IMR-90 (cell line): ENCODE results near the gene COL28A1. TPM values are rescaled to one million over a fixed set of nuclear protein-coding genes. Genes with fewer than 3 reads are reported as not detected.

ENCODE experiments used
- ATAC-seq: fragments of 200-7000 bp; cut with Tn5 transposase; 2 replicates; pipeline ENCODE4 v1.9.1; 2020; ENCODE audit warnings: low read depth, mild to moderate bottlenecking, moderate library complexity
- BruUV-seq: library from RNA; stranded (reverse); fragments of 400-500 nt; replicated peaks from 2 replicates; lab custom pipeline; 2021; lab: Mats Ljungman, UMichigan
- CTCF ChIA-PET: fragments of 300-600 bp; formaldehyde crosslinking; extraction: SDS; loops from one replicate; lab custom pipeline; 2021; ENCODE audit warnings: antibody characterized with exemption; lab: Yijun Ruan, JAX
- POLR2A ChIA-PET: fragments of 300-600 bp; sonication (Branson Sonifier 250); formaldehyde crosslinking; loops from one replicate; lab custom pipeline; 2022; ENCODE audit warnings: antibody characterized with exemption; ENCODE audit not compliant: unreplicated experiment; lab: Charles Lee
- DNase-seq: peaks from one replicate; pipeline ENCODE4 v3.0.0; 2013
- H2AFZ ChIP-seq: replicated peaks from 2 replicates; pipeline ENCODE3; 2013; ENCODE audit warnings: low read length, mild to moderate bottlenecking; ENCODE audit not compliant: poor library complexity
- H2AK5ac ChIP-seq: 2 replicates; pipeline ENCODE4 v1.6.1; 2013; ENCODE audit warnings: low read depth, low read length, inconsistent platforms
- H2AK9ac ChIP-seq: replicated peaks from 2 replicates; pipeline ENCODE3; 2013; ENCODE audit warnings: mild to moderate bottlenecking, low read depth, low read length, moderate library complexity; ENCODE audit not compliant: poor library complexity
- H2BK120ac ChIP-seq: 2 replicates; pipeline ENCODE4 v1.6.1; 2013; ENCODE audit warnings: low read depth, low read length, inconsistent platforms
- H2BK15ac ChIP-seq: 3 replicates; pipeline ENCODE4 v1.6.1; 2013; ENCODE audit warnings: low read depth, low read length, inconsistent platforms
- H2BK20ac ChIP-seq: 2 replicates; pipeline ENCODE4 v1.6.1; 2013; ENCODE audit warnings: low read depth, mild to moderate bottlenecking, inconsistent platforms, low read length, moderate library complexity
- H2BK5ac ChIP-seq: 2 replicates; pipeline ENCODE4 v1.6.1; 2013; ENCODE audit warnings: mild to moderate bottlenecking, low read depth, low read length, inconsistent platforms; ENCODE audit not compliant: poor library complexity, severe bottlenecking
- H3K14ac ChIP-seq: replicated peaks from 2 replicates; pipeline ENCODE4 v1.6.1; 2013; ENCODE audit warnings: low read depth, low read length, inconsistent platforms
- H3K18ac ChIP-seq: 2 replicates; pipeline ENCODE4 v1.6.1; 2013; ENCODE audit warnings: low read depth, low read length, control low read depth
- H3K23ac ChIP-seq: 2 replicates; pipeline ENCODE4 v1.6.1; 2013; ENCODE audit warnings: low read depth, low read length, inconsistent platforms
- H3K27ac ChIP-seq: 2 replicates; pipeline ENCODE4 v1.5.1; 2013; ENCODE audit warnings: mild to moderate bottlenecking, control low read depth, low read length; ENCODE audit not compliant: insufficient read depth
- H3K27me3 ChIP-seq: 2 replicates; pipeline ENCODE4 v1.6.1; 2013; ENCODE audit warnings: low read length; ENCODE audit not compliant: control insufficient read depth, insufficient read depth
- H3K36me3 ChIP-seq: 2 replicates; pipeline ENCODE4 v1.6.1; 2013; ENCODE audit warnings: low read length, mixed read lengths; ENCODE audit not compliant: control insufficient read depth, insufficient read depth
- H3K4ac ChIP-seq: 2 replicates; pipeline ENCODE4 v1.6.1; 2013; ENCODE audit warnings: low read depth, low read length, inconsistent platforms
- H3K4me1 ChIP-seq: 2 replicates; pipeline ENCODE4 v1.6.1; 2013; ENCODE audit warnings: low read length, mixed read lengths; ENCODE audit not compliant: control insufficient read depth, insufficient read depth
- H3K4me2 ChIP-seq: 2 replicates; pipeline ENCODE4 v1.6.1; 2013; ENCODE audit warnings: low read depth, mild to moderate bottlenecking, control low read depth, low read length, moderate library complexity
- H3K4me3 ChIP-seq: 2 replicates; pipeline ENCODE4 v1.5.1; 2013; ENCODE audit warnings: low read depth, mild to moderate bottlenecking, control low read depth, low read length, moderate library complexity; ENCODE audit not compliant: insufficient read depth
- H3K56ac ChIP-seq: 2 replicates; pipeline ENCODE4 v1.6.1; 2013; ENCODE audit warnings: low read length, inconsistent platforms; ENCODE audit not compliant: insufficient read depth; ENCODE audit errors: extremely low read depth
- H3K79me1 ChIP-seq, 2 experiments: 2 replicates each; pipeline ENCODE4 v1.6.1; 2013; ENCODE audit warnings: low read length in 2 of 2, inconsistent platforms in 1 of 2, low read depth in 1 of 2
- H3K9ac ChIP-seq: 2 replicates; pipeline ENCODE4 v1.6.1; 2013; ENCODE audit warnings: low read depth, low read length, control low read depth
- H3K9me1 ChIP-seq: 2 replicates; pipeline ENCODE4 v1.6.1; 2013; ENCODE audit warnings: low read length, inconsistent platforms; ENCODE audit not compliant: insufficient read depth
- H3K9me3 ChIP-seq: 2 replicates; pipeline ENCODE4 v1.6.1; 2013; ENCODE audit warnings: low read length; ENCODE audit not compliant: control insufficient read depth, insufficient read depth
- H4K20me1 ChIP-seq: 2 replicates; pipeline ENCODE4 v1.6.1; 2013; ENCODE audit warnings: low read length, inconsistent platforms; ENCODE audit not compliant: insufficient read depth
- H4K5ac ChIP-seq: 2 replicates; pipeline ENCODE4 v1.6.1; 2013; ENCODE audit warnings: mild to moderate bottlenecking, low read depth, low read length, control low read depth
- H4K8ac ChIP-seq, 2 experiments: 2 replicates each; pipeline ENCODE4 v1.6.1; 2013; ENCODE audit warnings: low read depth in 2 of 2, low read length in 2 of 2, control low read depth in 1 of 2, inconsistent platforms in 1 of 2
- H4K91ac ChIP-seq: 2 replicates; pipeline ENCODE4 v1.6.1; 2013; ENCODE audit warnings: low read depth, low read length, inconsistent platforms; ENCODE audit not compliant: insufficient read depth
- BHLHE40 ChIP-seq: fragments of 150-350 bp; IDR thresholded peaks from 2 replicates; pipeline ENCODE4 v1.6.1; 2016; ENCODE audit warnings: mild to moderate bottlenecking, low read depth, low read length
- CEBPB ChIP-seq: IDR thresholded peaks from 2 replicates; pipeline ENCODE4 v1.6.1; 2012; ENCODE audit warnings: low read depth, low read length, improper control_type of control experiment
- CHD1 ChIP-seq: IDR thresholded peaks from 2 replicates; pipeline ENCODE4 v1.6.1; 2012; ENCODE audit warnings: low read depth, low read length, improper control_type of control experiment
- ELK1 ChIP-seq: fragments of 150-350 bp; IDR thresholded peaks from 2 replicates; pipeline ENCODE4 v1.6.1; 2016; ENCODE audit warnings: low read depth, mild to moderate bottlenecking, low read length, moderate library complexity, borderline replicate concordance
- FOS ChIP-seq: fragments of 150-350 bp; IDR thresholded peaks from 2 replicates; pipeline ENCODE4 v1.6.1; 2016; ENCODE audit warnings: low read depth, low read length
- MAFK ChIP-seq: IDR thresholded peaks from 2 replicates; pipeline ENCODE4 v1.6.1; 2012; ENCODE audit warnings: low read depth, low read length, improper control_type of control experiment
- MAZ ChIP-seq: IDR thresholded peaks from 2 replicates; pipeline ENCODE4 v1.6.1; 2012; ENCODE audit warnings: low read depth, mild to moderate bottlenecking, low read length, improper control_type of control experiment, moderate library complexity, borderline replicate concordance
- MXI1 ChIP-seq: IDR thresholded peaks from 2 replicates; pipeline ENCODE4 v1.6.1; 2012; ENCODE audit warnings: low read depth, mild to moderate bottlenecking, low read length, moderate library complexity, borderline replicate concordance
- NFE2L2 ChIP-seq: fragments of 150-350 bp; IDR thresholded peaks from 2 replicates; pipeline ENCODE4 v1.6.1; 2016; ENCODE audit warnings: low read depth, mild to moderate bottlenecking, low read length
- POLR2A ChIP-seq: IDR thresholded peaks from 2 replicates; pipeline ENCODE4 v1.6.1; 2012; ENCODE audit warnings: mild to moderate bottlenecking, low read depth, low read length
- RAD21 ChIP-seq: IDR thresholded peaks from 2 replicates; pipeline ENCODE4 v1.6.1; 2012; ENCODE audit warnings: low read length, improper control_type of control experiment
- RCOR1 ChIP-seq: IDR thresholded peaks from 2 replicates; pipeline ENCODE4 v1.6.1; 2012; ENCODE audit warnings: mild to moderate bottlenecking, low read length, improper control_type of control experiment; ENCODE audit not compliant: insufficient replicate concordance
- RFX5 ChIP-seq: IDR thresholded peaks from 2 replicates; pipeline ENCODE4 v1.8.0; 2012; ENCODE audit warnings: low read depth, mild to moderate bottlenecking, low read length, moderate library complexity
- SMC3 ChIP-seq: fragments of 150-350 bp; IDR thresholded peaks from 2 replicates; pipeline ENCODE4 v1.6.1; 2016; ENCODE audit warnings: low read depth, mild to moderate bottlenecking, antibody characterized with exemption, low read length, moderate library complexity
- USF2 ChIP-seq: fragments of 150-350 bp; IDR thresholded peaks from 2 replicates; pipeline ENCODE4 v1.6.1; 2017; ENCODE audit warnings: mild to moderate bottlenecking, antibody characterized with exemption, low read length, low read depth
- WGBS, 2 experiments: methylation state at CpG; one replicate each; pipeline versions ENCODE4 v1.1.5 to v1.1.7; 2013; ENCODE audit warnings: missing lambda C conversion rate in 2 of 2; ENCODE audit not compliant: insufficient read length in 1 of 2; ENCODE audit errors: extremely low coverage in 2 of 2; 5-methylcytosine and 5-hydroxymethylcytosine counted together
- dilution Hi-C: fragments of 300-500 bp; cut with HindIII; formaldehyde crosslinking; loops from one replicate; pipeline ENCODE4 v1.14.3; 2018; ENCODE audit warnings: low sequenced_read_pairs; ENCODE audit not compliant: unreplicated experiment
- in situ Hi-C: fragments of 300-500 bp; cut with MboI; formaldehyde crosslinking; loops from 3 replicates; pipeline ENCODE4 v1.14.3; 2019; ENCODE audit warnings: low sequenced_read_pairs, inconsistent platforms, mixed read lengths
- intact Hi-C: fragments of 100-400 bp; cut with micrococcal nuclease; formaldehyde crosslinking; loops from 2 replicates; pipeline ENCODE4 v1.10.0; 2022
- polyA plus RNA-seq, 3 experiments: library from polyadenylated mRNA; depleted of rRNA; stranded (reverse); fragments of >200 nt; gene quantifications; 2 replicates each; pipeline ENCODE4 v1.2.3, GENCODE V29; 2012; ENCODE audit warnings: low replicate concordance in 1 of 3
- total RNA-seq: library from RNA; depleted of rRNA; stranded (reverse); fragments of >200 nt; gene quantifications from 2 replicates; pipeline ENCODE4 v1.2.3, GENCODE V29; 2012
- TF ChIP-seq, protein P1 (sequence below): conservative IDR thresholded peaks from 2 replicates; pipeline ENCODE4 v1.5.1; 2012; ENCODE audit warnings: mild to moderate bottlenecking, low read depth, low read length, improper control_type of control experiment

Gene COL28A1
- total and polyA plus RNA-seq, 2 of the 4 experiments (the other 2 are of a cell fraction) = under 0.01 to 0.05 TPM

DNA sequence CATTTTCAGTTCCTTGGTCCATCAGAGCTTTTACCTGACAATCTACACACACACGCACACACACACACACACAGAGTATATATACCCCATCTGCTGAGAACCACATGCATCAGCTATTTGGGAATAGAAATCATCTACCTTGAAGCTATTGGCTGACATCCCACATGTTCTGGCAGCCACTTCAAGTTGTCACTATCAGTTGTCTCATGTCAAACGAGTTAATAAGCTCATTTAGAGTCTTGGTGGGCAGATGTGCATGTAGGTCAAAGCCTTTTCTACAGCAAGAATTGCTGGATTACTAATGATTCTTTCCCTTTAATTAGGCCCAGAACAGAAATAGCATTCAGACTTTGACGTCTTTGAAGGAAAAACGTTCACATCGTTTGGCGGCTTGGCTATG is 36.8 kb downstream of the COL28A1 start:
- no peak overlapping the region for H3K9ac ChIP-seq
- no peak overlapping the region for H3K14ac ChIP-seq
- WGBS, 2 experiments = no CpG with 5 or more reads among the region's 6 CpGs
- H3K4me1 ChIP-seq = no peaks in the 10 kb centered on the region
- TF ChIP-seq, protein P1, sequence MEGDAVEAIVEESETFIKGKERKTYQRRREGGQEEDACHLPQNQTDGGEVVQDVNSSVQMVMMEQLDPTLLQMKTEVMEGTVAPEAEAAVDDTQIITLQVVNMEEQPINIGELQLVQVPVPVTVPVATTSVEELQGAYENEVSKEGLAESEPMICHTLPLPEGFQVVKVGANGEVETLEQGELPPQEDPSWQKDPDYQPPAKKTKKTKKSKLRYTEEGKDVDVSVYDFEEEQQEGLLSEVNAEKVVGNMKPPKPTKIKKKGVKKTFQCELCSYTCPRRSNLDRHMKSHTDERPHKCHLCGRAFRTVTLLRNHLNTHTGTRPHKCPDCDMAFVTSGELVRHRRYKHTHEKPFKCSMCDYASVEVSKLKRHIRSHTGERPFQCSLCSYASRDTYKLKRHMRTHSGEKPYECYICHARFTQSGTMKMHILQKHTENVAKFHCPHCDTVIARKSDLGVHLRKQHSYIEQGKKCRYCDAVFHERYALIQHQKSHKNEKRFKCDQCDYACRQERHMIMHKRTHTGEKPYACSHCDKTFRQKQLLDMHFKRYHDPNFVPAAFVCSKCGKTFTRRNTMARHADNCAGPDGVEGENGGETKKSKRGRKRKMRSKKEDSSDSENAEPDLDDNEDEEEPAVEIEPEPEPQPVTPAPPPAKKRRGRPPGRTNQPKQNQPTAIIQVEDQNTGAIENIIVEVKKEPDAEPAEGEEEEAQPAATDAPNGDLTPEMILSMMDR = no peak
- TF ChIP-seq RAD21 (no peak), SMC3 (no peak), MXI1 (no peak), FOS (no peak), MAZ (no peak), BHLHE40 (no peak), USF2 (no peak), ELK1 (no peak), CHD1 (no peak), RFX5 (no peak), CEBPB (no peak), NFE2L2 (no peak), RCOR1 (no peak), POLR2A (no peak), MAFK (no peak)
- dilution Hi-C loops (no loop called here), in situ Hi-C loops (no loop called here), intact Hi-C loops (no loop called here)
- H2AFZ ChIP-seq = no peak overlapping the region
- H2BK20ac ChIP-seq = no peak overlapping the region
- no peaks in the 10 kb centered on the region for H3K9me1 ChIP-seq
- no peak overlapping the region for H3K4me3 ChIP-seq
- H2AK9ac ChIP-seq = no peak overlapping the region
- no peak overlapping the region for H4K5ac ChIP-seq
- H3K23ac ChIP-seq = no peak overlapping the region
- H3K9me3 ChIP-seq = no peaks in the 10 kb centered on the region
- ChIA-PET CTCF (no interaction called here), POLR2A (no interaction called here)
- H4K8ac ChIP-seq = no peak overlapping the region
- BruUV-seq = no TSS peak
- no peaks in the 10 kb centered on the region for H4K20me1 ChIP-seq
- H2AK5ac ChIP-seq = no peak overlapping the region
- no peaks in the 10 kb centered on the region for H3K36me3 ChIP-seq
- H3K18ac ChIP-seq = no peak overlapping the region
- no peaks in the 10 kb centered on the region for H3K27me3 ChIP-seq
- no peaks in the 10 kb centered on the region for H3K79me1 ChIP-seq
- H3K4ac ChIP-seq = no peak overlapping the region
- no peak overlapping the region for H2BK120ac ChIP-seq
- no peak overlapping the region for H4K91ac ChIP-seq
- no peak overlapping the region for H3K4me2 ChIP-seq
- H2BK15ac ChIP-seq = no peak overlapping the region
- DNase-seq = no peak
- no peak for ATAC-seq
- H3K27ac ChIP-seq = no peak overlapping the region
- no peak overlapping the region for H3K56ac ChIP-seq
- H2BK5ac ChIP-seq = no peak overlapping the region
